ENCODE measurements around the gene IL26. TPM values are rescaled to one million over a fixed set of nuclear protein-coding genes. Genes with fewer than 3 reads are reported as not detected.
A peak's percentile ranks its signal among the peaks of the same experiment; 100 is the strongest.

The IL26 gene
- total and polyA plus RNA-seq, 9 donors, result not detected

- H3K36me3 ChIP-seq, result no peaks in the 10 kb centered on the region
- WGBS, 3 donors, result 53 to 80% (median 73%) methylated on average over 1 of the region's 1 CpG
- TF ChIP-seq EP300 (IDR thresholded peaks at IDR 0.05) (no peak), POLR2A (IDR thresholded peaks at IDR 0.05) (no peak), CTCF (IDR thresholded peaks at IDR 0.05) (no peak)
- H3K9me3 ChIP-seq, result no peaks in the 10 kb centered on the region
- intact Hi-C loops (cut with DNase I), result no loop called here
- no peak overlapping the region for H3K4me3 ChIP-seq
- H3K27ac ChIP-seq, result peak overlapping the region in 1 of 2 donors; percentile 56
- H3K27me3 ChIP-seq, result no peaks in the 10 kb centered on the region
- no peak for DNase-seq
- peaks cover 1% of the 10 kb centered on the region for H3K4me1 ChIP-seq (ENCODE audit: insufficient read depth)
These were observed 14.5 kb upstream of the IL26 start for GRCh38 chr12:68240079-68240478.

DNA sequence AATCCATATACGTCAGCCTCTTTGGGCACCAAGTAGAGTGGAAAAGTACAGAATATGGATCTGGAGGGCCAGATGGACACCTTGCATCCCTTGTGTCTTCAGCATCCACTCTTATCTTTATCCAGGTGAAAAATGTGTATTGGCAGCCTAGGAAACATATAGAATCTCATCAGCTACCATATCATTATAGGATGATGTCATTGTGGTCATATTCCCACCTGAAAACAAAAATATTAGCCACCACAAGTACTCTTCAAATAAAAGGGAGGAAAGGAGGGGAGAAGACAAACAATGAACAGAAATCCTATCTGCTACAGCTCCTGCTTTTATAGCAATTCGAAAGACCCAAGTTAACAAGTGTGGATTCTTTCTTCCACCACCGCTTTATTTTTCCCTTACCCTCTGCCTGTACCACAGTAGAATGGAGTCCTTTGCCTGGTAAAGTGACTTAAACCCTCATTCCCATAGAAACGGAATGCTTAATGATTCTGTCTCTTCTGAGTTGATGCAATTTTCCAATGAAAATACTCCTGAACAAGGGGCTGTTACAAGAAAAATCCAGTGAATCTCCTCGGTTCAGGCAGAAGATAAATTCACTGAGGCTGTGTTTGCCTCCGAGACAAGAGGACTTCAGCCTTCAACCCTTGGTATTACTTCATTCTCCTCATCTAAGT lies 13.8 kb upstream of the IL26 start:
- no peak overlapping the region for H3K27ac ChIP-seq

DNA sequence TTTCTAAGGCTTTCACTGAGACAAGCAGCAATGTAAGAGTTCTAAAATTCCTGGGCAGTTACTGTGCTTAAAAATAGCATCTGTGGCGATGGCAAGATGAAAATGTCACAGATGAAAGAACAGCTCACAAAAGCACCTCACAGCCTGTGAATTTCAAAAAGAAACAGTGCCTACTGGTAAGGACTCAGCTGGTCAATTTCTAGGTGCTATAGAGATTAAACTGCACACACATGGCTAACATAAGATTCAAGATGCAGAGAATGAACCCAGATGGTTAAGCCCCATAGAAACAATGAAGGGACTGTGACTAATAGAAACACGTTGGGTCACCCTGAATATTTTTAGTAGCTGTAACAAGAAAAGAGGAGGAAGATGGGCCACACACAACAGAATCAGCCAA lies 12.0 kb upstream of the IL26 start:
- TF ChIP-seq EP300 (IDR thresholded peaks at IDR 0.05) (no peak), CTCF (IDR thresholded peaks at IDR 0.05) (no peak)
- Histone ChIP-seq H3K4me1 (ENCODE audit: insufficient read depth) (peaks cover 1% of the 10 kb centered on the region), H3K36me3 (no peaks in the 10 kb centered on the region), H3K4me3 (no peak overlapping the region), H3K9me3 (no peaks in the 10 kb centered on the region), H3K27me3 (no peaks in the 10 kb centered on the region), H3K27ac (no peak overlapping the region)
- intact Hi-C loops (cut with DNase I), result loop anchor here in 1 of 4 donors (5.0 kb wide), 1 partner anchor 80 kb away; no protein-coding TSS in a partner anchor
- 39 to 58% (median 50%) methylated on average over 2 of the region's 2 CpGs for WGBS, 3 donors
- no peak for DNase-seq

More for the DNA sequence above, 13.8 kb upstream of the IL26 start:
- WGBS, 3 donors, result 89 to 93% (median 93%) methylated on average over 6 of the region's 6 CpGs
- no peak for DNase-seq
- no peaks in the 10 kb centered on the region for H3K27me3 ChIP-seq
- no peaks in the 10 kb centered on the region for H3K9me3 ChIP-seq
- H3K36me3 ChIP-seq, result no peaks in the 10 kb centered on the region
- intact Hi-C loops (cut with DNase I), result loop anchor here in 1 of 4 donors (5.0 kb wide), 1 partner anchor 78 kb away; no protein-coding TSS in a partner anchor
- no peak overlapping the region for H3K4me3 ChIP-seq
- peaks cover 1% of the 10 kb centered on the region for H3K4me1 ChIP-seq (ENCODE audit: insufficient read depth)
- TF ChIP-seq CTCF (IDR thresholded peaks at IDR 0.05) (no peak), EP300 (IDR thresholded peaks at IDR 0.05) (no peak), POLR2A (IDR thresholded peaks at IDR 0.05) (no peak)

DNA sequence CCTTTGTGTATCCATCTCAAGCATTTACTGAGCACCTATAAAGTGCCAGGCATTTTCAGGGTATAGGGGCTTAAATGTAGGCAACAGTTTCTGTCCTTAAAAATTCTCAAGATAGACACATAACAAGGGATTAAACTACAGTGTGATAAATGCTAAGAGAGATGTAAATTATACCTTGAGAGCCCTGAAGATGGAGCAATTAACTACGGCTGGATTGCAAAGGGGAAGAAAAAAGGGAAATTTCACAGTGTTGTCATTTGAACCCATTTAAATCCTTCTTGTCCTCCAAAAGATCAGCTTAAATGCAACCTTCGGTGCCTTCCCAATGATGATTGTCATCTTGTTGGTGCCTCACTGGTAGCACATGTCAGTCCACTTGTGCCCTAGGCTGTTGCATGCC lies 11.5 kb upstream of the IL26 start:
- no peak for DNase-seq
- no peaks in the 10 kb centered on the region for H3K36me3 ChIP-seq
- no peaks in the 10 kb centered on the region for H3K27me3 ChIP-seq
- WGBS, 3 donors, result 56 to 59% (median 59%) methylated on average over 2 of the region's 2 CpGs
- peaks cover 1% of the 10 kb centered on the region for H3K4me1 ChIP-seq (ENCODE audit: insufficient read depth)
- TF ChIP-seq POLR2A (IDR thresholded peaks at IDR 0.05) (no peak), CTCF (IDR thresholded peaks at IDR 0.05) (peak in 1 of 3 donors; percentile 24), EP300 (IDR thresholded peaks at IDR 0.05) (no peak)
- intact Hi-C loops (cut with DNase I), result loop anchor here in 1 of 4 donors (5.0 kb wide), 1 partner anchor 80 kb away; no protein-coding TSS in a partner anchor
- no peaks in the 10 kb centered on the region for H3K9me3 ChIP-seq
- H3K4me3 ChIP-seq, result peak overlapping the region; percentile 27
- peak overlapping the region in 1 of 2 donors; percentile 52 for H3K27ac ChIP-seq
